Stimulated activated CD4-positive, alpha-beta T cell treated with anti-CD3 and anti-CD28 coated beads, Interleukin-12 subunit alpha, Interleukin-12 subunit beta, amount 100 ng/mL, for 24 hours (primary cell): ENCODE data around the gene LRIF1.
"Not testable (repeated sequence)": the region's sequence is repeated elsewhere in the genome, so short reads cannot be mapped to it uniquely, and the experiment has no call there.

ENCODE experiments used
- DNase-seq, 2 experiments: peaks; one replicate each; pipeline ENCODE4 v3.0.0-alpha.2; 2020; ENCODE audit warnings: low read depth in 2 of 2

The LRIF1 gene

DNA sequence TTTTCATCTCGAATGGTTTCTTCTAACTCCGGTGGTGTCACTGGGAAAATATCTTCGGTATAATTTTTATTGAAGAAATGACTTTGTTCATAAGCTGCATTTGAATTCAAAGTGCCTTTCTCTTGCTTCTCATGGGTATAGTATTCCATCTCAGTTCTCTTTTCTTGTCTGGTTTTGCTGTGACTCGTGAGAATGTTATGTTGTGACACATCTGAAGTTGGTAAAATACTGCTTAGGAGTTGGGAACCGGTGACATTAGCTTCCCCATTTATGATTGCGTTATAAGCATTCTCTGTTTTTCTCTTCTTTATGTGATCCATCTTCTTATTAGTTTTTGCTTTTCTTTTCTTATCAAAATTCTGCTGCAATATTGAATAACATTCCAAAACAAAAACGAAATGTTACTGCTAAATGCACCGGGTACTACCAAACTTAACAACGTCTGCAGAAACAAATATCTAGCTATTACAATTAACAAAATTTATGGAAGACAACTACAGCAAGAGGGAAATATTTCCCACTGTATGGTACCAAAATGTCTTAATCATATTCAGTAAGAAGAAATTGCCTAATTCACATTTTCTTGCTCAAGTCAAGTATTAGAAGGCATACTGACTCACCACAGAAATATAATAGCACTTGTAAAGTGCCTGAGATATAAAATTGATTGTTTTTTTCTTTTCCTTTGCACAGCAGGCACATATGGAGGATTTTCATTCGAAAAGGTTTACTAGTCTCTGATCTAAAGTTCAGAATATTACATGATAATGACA is 15.5 kb downstream of the LRIF1 start:
- no peak for DNase-seq

DNA sequence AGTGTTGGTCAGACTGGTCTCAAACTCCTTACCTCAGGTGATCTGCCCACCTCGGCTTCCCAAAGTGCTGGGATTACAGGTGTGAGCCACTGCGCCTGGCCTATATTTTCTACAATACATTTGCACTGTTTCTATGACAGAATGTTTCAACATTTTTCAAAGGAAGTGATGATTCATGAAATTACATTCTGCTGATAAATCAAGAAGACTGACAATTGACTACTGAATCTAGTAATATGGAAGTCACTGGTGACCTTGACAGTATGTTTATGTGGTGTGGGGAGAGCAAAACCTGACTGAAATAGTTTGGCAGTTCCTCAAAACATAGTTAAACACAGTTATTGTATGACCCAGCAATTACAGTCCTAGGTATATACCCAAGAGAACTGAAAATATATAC is 18.1 kb downstream of the LRIF1 start:
- no peak for DNase-seq

DNA sequence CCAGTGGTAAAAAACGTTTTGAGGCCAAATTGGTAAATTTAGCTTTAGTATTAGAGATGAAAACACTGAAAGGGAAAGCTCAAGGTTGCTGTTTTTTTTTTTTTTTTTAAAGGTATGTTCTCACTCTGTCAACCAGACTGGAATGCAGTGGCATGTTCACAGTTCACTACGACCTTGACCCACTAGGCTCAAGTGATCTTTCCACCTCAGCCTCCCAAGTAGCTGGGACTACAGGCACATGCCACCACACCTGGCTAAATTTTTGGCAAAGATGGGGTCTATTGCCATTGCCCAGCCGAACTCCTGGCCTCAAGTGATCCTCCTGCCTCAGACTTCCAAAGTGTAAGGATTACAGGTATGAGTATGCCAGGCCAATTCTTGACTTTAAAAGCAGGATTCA is 18.9 kb downstream of the LRIF1 start:
- no peak for DNase-seq

DNA sequence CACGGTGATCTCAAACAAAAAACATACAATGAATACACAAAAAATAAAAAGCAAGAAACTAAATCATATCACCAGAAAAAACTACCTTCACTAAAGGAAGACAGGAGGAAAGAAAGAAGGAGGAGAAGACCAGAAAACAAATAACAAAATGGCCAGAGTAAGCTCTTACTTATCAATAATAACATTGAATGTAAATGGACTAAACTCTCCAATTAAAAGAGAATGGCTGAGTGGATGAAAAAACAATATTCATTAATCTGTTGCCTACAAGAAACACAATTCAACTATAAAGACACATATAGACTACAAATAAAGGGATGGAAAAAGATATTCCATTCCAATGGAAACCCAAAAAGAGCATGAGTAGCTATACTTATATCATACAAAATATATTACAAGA is 27.2 kb downstream of the LRIF1 start:
- DNase-seq, result no peak

DNA sequence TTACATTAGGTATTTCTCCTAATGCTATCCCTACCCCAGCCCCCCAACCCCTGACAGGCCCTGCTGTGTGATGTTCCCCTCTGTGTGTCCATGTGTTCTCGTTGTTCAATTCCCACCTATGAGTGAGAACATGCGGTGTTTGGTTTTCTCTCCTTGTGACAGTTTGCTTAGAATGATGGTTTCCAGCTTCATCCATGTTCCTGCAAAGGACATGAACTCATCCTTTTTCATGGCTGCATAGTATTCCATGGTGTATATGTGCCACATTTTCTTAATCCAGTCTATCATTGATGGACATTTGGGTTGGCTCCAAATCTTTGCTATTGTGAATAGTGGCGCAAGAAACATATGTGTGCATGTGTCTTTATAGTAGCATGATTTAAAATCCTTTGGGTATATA is 32.6 kb downstream of the LRIF1 start:
- not testable (repeated sequence) for DNase-seq

DNA sequence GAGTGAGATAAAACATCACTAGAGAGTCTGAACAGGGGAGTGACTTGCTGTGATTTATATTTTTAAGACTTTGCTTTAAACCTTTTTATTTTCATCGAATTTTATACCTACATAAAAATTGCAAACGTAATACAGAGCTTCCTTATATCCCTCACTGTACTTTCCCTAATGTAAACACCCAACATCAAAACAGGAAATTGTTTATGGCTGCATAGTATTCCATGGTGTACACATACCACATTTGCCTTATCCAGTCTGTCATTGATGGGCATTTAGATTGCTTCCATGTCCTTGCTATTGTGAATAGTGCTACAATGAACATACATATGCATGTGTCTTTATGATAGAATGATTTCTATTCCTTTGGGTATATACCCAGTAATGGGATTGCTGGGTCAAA is 34.8 kb downstream of the LRIF1 start:
- no peak for DNase-seq

DNA sequence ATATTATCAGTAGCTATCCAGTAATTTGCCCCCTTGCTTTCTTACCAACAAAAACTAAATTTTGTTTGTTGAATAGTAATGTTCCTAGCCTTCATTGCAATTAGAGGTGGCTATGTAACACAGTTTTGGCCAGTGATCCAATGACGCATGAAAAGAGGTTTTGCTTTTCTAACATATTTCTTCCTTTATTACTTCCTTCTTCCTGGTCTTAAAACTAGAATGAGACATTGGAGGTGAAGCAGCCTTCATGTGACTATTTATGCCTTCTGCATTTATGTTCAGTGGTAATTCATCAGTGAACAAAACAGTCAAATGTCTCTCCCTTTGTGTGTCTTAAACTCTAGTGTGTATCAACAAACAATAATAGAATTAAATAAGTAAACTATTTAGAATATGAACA is 35.5 kb downstream of the LRIF1 start:
- no peak for DNase-seq

DNA sequence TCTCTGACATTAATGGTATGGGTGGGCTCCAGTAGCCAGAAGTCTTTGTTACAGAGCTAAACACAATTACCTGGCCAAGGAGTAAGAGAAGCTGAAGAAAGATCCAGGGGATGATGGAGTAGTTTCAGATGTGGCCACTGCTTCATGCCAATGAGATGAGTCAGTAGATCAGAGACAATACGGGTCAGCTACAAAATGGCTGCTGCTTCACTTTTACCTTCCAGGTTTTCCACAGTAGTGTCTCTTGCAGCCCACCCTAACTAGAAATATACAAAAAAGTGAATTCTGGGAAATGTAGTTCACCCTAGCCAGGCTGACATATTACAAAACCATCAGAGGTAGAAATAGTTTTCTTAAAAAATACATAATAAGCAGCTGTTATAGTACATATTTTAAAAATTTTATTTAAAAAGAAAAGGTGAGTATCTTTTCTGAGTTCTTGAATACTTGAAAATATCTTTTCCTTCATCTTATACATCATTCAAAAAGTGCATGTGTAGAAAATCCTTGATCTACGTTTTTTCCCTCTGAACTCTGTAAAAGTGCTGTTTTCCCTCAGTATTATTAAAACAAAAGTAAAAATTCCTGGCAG is 36.1 kb downstream of the LRIF1 start:
- DNase-seq, result no peak

DNA sequence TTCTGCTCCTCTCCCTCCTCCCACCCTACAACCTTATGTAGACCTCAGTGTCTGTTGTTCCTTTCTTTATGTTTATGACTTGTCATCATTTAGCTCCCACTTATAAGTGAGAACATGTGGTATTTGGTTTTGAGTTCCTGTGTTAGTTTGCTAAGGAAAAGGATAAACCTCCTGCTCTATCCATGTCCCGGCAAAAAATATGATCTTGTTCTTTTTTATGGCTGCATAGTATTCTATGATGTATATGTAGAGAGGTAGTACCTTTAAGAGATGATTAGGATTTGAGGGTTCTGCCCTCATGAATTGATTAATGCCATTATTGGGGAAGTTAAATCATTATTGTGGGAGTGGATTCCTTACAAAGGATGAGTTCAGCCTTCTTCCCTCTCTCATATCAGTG is 41.8 kb downstream of the LRIF1 start:
- DNase-seq, result no peak

DNA sequence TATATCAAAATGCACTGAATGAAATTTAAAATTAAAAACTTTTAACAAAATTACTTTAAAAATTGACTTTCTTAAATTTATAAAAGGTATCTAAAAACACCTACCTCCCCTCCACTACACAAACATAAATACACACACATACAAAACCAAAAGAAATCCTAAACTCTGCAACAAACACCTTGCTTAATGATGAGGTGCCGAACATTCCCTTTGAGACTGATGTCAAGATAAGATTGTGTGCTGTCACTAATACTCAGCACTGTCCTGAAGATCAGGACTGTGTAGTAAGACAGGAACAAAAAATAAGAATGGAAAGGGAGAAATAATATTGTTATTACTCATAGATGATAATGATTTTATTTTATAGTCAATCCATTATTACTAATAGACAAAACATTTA is 45.7 kb downstream of the LRIF1 start:
- no peak for DNase-seq

DNA sequence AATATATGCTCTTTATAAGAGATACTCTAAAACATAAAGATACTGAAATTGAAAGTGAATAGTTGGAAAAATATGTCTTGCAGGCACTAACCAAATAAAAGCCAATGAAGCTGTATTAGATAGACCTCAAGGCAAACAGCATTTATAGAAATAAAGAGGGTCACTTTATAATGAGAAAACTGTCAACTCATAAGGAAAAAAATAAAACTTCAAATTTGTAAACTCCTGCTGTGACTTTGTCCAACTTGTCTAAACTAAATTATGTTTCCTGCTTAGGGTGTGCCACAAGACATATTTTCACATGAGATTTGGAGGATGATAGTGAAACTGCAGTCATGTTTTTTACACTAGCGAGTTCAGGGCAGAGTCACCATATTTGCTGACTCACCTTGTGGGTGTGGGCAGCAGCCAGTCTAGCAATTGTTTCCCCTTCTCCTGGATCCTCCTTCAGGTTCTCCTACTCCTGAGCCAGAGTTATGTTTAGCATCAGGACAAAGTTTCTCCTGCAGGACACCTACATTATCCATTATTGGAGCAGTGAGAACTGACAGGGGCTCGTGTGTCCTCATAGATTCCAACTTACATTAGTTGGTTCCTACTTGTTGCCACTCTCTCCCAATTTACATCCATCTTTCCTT is 46.9 kb downstream of the LRIF1 start:
- peak in 1 of 2 experiments; percentile 11 for DNase-seq

DNA sequence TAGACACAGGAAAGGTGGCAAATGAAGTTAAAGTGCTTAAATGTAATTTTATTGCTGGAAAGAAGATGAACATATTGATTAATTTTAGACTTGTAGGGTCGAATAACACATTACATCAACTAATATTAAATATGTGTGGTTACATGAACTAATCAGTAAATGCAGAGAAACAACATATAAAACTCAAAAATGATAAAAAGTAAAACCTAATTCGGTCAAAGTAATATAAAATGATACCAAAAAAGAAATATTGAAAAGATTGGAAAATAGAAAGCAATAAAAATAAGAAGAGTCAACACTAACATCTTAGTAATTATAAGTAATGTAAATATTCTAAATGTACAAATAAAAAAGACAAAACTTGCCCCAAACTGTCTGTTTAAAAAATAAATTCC is 47.5 kb downstream of the LRIF1 start:
- no peak for DNase-seq

DNA sequence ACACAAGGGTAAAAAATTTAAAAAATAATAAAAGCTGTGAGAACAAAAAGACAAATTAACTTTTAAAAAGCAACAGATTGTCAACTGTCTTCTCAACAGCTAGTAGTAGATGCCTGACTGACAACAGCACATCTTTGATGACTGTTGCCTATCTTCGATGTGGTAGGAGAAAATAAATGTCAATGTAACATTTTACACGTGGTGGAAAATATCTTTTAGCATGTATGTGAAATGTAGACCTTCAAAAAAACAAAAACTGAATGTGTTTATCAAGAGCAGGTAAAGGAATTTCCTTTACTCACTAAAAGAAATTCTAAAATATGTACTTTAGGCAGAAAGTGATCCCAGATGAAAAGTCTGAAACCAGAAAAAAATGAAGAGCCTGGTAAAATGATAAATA is 47.9 kb downstream of the LRIF1 start:
- DNase-seq, result no peak

DNA sequence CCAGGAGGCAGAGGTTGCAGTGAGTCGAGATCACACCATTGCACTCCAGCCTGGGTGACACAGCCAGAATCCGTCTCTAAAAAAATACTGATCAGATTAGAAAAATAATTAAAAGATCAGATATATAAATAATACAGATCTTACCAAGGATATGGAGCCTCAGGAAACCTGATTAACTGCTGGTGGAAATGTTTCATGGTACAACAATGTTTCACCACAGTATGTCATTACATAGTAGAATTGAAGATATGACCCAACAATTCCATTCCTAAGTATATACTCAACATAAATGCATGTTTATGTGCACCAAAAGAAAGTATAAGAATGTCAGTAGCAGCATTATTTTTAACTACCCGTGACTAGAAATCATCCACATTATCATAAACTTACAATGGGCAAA is 49.0 kb downstream of the LRIF1 start:
- no peak for DNase-seq

DNA sequence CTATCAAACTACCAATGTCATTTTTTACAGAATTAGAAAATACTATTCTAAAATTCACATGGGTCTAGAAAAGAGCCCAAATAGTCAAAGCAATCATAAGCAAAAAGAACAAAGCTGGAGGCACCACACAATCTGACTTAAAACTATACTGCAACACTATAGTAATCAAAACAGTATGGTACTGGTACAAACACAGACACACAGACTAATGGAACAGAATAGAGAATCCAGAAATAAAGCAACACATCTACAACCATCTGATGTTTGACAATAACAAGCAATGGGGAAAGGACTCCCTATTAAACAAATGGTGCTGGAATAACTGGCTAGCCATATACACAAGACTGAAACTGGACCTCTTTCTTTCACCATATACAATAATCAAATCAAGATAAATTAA is 50.9 kb downstream of the LRIF1 start:
- DNase-seq, result no peak

DNA sequence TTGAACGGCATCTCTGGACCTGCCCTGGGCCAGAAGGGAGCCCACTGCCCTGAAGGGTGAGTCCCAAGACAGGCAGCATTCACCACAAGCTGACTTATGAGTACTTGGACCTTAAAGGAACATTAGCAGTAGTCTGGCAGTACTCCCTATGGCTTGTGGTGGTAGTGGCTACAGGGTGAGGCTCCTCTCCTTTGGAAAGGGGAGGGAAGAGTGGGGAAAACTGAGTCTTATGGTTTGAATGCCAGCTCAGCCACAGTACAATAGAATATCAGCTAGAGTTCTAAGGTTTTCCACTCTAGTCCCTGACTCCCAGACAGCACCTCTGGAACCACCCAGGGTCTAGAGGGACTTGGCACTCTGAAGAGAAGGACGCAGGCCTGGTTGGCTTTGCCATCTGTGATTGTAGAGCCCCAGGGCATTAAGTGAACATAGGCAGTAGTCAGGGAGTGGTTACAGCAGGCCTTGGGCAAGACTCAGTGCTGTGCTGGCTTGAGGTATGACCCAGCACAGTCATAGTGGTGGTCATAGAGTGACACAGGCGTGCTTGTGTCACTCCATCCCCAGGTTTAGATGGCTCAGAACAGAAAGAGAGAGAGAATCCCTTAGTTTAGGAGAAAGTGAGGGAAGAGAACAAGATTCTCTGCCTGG is 59.7 kb downstream of the LRIF1 start:
- no peak for DNase-seq

DNA sequence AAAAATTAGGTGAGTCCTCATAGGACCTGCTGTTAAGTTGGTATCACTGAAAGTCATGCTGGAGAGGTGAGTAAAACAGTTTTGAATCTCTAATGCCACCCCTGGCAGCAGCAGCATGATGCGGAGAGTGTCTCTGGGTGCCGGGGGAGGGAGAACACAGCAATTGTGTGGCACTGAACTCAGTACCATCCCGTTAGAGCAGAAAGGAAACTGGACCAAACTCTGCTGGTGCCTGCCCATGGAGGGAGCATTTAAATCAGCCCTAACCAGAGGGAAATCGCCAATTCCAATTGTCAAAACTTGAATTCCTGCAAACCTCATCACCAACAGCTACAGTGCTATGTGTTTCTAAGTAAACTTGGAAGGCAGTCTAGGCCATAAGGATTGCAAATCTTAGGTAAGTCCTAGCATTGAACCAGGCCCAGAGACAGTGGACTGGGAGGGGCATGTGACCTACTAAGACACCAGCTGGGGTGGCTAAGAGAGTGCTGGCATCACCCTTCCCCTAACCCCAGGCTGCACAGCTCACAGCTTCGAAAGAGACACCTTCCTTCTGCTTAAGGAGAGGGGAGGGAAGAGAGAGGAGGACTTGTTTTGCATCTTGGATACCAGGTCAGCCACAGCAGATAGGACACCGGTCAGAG is 60.8 kb downstream of the LRIF1 start:
- no peak for DNase-seq

DNA sequence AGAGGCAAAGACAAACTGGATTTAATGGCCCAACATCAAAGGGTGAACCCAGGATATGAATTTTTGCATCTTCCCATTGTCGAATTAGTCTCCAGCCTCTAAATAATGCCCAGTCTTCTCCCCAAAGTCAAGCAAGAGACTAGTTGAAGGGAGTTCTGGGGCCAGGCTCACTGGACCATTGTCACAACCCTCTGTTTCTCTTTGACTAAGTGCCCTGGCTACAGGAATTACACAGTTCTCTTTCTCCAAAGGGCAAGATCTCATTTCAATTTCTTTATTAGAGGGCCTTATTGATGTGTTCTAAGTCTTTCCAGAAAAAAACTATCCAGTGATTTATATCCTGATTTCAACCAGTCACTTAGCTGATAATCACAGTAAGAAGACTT is 64.3 kb downstream of the LRIF1 start:
- no peak for DNase-seq

DNA sequence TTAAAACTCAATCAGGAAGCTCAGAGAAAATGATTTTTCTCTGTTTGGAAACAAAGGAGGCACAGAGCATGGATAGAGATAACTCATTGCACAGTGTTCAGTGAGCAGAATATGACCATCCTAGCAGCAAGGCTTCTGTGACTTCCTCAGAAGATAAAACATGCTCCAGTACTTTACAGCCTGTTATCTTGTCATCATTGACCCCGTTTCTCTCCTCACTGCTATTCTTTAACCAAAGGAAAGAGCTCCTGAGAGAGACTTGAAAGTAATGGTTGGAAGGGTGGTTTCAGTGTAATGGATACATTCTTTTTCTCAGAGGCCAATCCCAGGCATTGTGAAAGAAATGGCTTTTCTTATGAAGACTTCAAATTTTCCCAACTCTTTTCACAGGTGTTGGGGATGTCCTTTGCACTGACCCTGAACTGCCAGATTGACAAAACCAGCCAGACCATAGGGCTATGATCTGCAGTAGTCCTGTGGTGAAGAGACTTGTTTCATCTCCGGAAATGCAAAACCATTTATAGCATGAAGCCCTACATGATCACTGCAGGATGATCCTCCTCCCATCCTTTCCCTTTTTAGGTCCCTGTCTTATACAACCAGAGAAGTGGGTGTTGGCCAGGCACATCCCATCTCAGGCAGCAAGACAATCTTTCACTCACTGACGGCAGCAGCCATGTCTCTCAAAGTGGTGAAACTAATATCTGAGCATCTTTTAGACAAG is 64.8 kb downstream of the LRIF1 start:
- DNase-seq, result no peak

DNA sequence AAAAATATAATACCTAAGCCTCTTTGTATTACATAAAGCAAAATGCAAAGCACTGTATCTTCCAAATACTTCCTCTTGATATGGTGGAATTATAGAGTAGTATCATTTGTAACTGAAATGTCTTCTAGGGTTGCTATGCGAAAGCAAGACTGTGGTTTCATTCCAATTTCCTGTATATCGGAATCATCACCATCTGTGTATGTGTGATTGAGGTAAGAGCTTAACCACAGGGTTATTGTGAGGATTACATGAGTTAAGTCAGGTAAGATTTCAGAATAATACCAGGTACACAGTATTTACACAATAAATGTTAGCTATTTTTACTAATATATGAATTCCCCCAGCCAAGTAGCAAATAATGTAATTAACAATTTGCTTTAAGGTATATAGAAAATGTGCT is 66.0 kb downstream of the LRIF1 start:
- no peak for DNase-seq
